ENCODE data around the gene STX1B. TPM values are rescaled to one million over a fixed set of nuclear protein-coding genes. Genes with fewer than 3 reads are reported as not detected.

STX1B gene
- total and polyA plus RNA-seq, 12 donors: 0.17 to 5.3 (median 1.6) TPM; not detected in 2

DNA sequence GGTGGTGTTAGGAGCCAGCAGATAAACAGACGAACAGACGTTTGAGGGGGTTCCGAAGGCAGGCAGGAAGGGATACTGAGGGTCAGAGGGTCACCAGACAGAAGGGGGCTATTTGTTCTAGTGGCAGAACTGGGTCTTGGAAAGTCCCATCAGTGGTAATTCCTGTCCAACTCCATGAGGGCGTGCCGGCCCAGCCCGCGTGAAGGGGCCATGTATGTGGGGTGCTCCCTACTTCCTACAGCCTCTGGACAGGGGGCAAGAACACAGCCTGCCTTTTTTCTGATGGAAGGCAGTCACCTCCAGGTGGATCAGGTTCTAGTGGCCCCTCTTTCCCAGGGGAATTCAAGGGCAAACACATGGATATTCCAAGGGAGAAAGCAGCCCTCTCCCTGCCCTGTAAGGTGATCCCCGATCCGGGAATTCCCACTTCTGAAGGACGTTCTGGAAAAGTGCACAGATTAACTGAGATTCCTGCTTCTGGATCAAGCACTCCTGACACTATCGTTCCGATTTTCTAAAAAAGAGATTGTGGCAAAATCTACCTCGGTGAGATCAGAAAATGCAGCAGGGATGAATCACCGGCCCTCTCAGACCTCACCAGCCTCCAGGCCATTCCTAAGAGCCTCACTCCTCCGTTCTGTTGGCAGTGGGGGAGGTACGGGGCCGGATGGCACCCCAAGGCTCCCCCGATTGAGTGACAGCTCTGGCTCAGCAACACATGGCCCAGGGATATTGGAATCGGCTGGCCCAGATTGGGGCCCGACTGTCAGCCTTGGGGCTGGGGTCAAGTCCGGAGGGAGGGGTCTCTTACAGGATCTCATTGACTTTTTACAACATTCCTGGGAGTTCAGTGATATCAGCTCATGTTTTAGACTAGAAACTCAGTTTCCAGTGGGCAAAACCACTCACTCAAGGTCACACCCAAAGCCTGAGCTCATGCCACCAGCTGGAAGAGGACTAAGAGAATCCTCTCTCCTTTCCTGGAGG is 12.4 kb downstream of the STX1B start:
- intact Hi-C loops (cut with DNase I): no loop called here
- 46 to 57% (median 53%) methylated on average over 10 to 21 of the region's 21 CpGs for WGBS, 4 donors
- no peaks in the 10 kb centered on the region for H3K27me3 ChIP-seq
- DNase-seq: peak in 6 of 7 donors; percentile 67 to 75 (median 69)
- H3K4me1 ChIP-seq (replicated peaks in 1 of 2): peaks cover 15 to 21% of the 10 kb centered on the region in 2 donors
- no peaks in the 10 kb centered on the region for H3K36me3 ChIP-seq (replicated peaks in 1 of 2)
- peak overlapping the region; percentile 38 to 90 (median 80) for H3K27ac ChIP-seq
- no peaks in the 10 kb centered on the region for H3K9me3 ChIP-seq (replicated peaks in 1 of 3)
- TF ChIP-seq, protein P1, sequence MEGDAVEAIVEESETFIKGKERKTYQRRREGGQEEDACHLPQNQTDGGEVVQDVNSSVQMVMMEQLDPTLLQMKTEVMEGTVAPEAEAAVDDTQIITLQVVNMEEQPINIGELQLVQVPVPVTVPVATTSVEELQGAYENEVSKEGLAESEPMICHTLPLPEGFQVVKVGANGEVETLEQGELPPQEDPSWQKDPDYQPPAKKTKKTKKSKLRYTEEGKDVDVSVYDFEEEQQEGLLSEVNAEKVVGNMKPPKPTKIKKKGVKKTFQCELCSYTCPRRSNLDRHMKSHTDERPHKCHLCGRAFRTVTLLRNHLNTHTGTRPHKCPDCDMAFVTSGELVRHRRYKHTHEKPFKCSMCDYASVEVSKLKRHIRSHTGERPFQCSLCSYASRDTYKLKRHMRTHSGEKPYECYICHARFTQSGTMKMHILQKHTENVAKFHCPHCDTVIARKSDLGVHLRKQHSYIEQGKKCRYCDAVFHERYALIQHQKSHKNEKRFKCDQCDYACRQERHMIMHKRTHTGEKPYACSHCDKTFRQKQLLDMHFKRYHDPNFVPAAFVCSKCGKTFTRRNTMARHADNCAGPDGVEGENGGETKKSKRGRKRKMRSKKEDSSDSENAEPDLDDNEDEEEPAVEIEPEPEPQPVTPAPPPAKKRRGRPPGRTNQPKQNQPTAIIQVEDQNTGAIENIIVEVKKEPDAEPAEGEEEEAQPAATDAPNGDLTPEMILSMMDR (IDR thresholded peaks at IDR 0.05): no peak
- TF ChIP-seq POLR2A (IDR thresholded peaks at IDR 0.05): peak in 1 of 2 donors; percentile 51
- H3K4me3 ChIP-seq: peak overlapping the region in 2 of 4 donors; percentile 29 to 60

DNA sequence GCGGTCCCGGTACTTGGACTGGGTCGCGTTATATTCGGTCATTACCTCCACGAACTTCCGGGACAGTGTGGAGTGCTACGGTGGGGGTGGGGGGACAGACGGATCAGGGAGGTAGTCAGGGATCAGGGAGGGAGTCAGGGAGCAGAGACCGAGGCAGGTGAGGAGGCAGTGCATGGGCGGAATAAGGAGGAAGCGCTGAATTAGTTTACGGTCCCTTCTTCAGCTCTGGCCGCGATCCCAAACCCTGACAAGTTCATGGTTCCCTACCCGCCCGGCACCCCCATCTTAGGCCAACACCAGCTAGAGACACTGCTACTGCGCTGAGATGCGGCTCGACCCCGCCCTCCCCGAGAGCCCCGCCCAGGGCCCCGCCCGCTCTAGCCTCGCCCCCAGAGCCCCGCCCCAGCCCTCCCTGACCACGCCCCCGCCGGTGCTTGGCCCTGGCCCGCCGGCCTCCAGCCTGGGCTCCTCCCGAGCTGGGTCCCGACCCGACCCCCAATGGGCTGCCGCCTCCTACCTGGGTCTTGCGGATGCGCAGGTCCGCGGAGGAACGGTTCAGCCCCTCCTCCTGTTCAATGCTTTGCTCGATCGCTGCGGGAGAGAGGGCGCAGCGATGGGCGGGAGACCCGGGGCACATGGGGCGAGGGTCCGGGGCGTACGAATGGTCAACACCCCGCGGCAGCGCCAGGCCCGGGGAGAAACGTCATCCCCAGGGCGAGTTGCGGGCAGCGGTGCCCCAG is 13.3 kb downstream of the STX1B start:
- Histone ChIP-seq H3K36me3 (replicated peaks in 1 of 2) (no peaks in the 10 kb centered on the region), H3K9me3 (replicated peaks in 1 of 3) (no peaks in the 10 kb centered on the region), H3K27ac (peak overlapping the region; percentile 38 to 90 (median 80)), H3K4me3 (peak overlapping the region in 2 of 4 donors; percentile 29 to 60), H3K27me3 (no peaks in the 10 kb centered on the region), H3K4me1 (replicated peaks in 1 of 2) (peaks cover 15 to 21% of the 10 kb centered on the region in 2 donors)
- TF ChIP-seq, protein P1 (IDR thresholded peaks at IDR 0.05): no peak
- peak; percentile 44 to 48 for TF ChIP-seq POLR2A (IDR thresholded peaks at IDR 0.05)
- peak; percentile 78 to 88 (median 84) for DNase-seq
- 6 to 12% (median 8%) methylated on average over 22 to 60 of the region's 60 CpGs for WGBS, 4 donors
- intact Hi-C loops (cut with DNase I): no loop called here

DNA sequence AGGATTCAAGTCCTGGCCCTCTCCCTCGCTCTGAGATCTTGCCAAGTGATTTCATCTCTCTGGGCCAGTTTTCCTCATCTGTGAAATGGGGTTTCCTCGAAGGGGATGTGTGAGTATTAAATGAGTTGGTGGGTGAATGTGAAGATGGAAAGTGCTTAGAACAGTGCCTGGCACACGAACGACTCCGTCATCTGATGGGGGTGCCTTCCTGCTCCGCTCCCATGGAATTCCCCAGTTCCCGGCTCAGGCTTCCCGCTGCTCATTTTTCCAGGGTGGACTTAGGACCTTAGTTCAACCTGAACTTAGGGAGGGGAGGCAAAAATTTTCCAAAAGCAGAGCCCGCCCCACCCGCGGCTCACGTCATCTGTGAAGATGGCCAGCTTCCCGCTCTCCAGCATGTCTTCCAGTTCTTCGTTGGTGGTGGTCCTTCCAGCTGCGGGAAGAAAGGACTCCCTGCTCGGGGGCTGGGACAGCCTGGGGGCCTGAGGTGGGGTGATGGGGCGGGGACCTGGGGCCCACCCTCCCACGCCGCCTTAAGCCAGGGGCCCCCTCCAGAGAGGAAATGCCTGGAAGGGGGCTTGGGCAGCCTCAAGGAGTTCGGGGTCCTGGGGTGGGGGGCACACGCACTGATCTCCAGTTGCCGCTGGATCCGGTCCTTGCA is 14.0 kb downstream of the STX1B start:
- H3K4me1 ChIP-seq (replicated peaks in 1 of 2): peaks cover 15 to 21% of the 10 kb centered on the region in 2 donors
- H3K36me3 ChIP-seq (replicated peaks in 1 of 2): no peaks in the 10 kb centered on the region
- peak overlapping the region in 2 of 4 donors; percentile 29 to 60 for H3K4me3 ChIP-seq
- DNase-seq: no peak
- H3K27ac ChIP-seq: peak overlapping the region in 1 of 5 donors; percentile 90
- no peaks in the 10 kb centered on the region for H3K27me3 ChIP-seq
- intact Hi-C loops (cut with DNase I): no loop called here
- WGBS, 4 donors: 42 to 59% (median 45%) methylated on average over 13 to 23 of the region's 23 CpGs
- H3K9me3 ChIP-seq (replicated peaks in 1 of 3): no peaks in the 10 kb centered on the region
- no peak for TF ChIP-seq POLR2A (IDR thresholded peaks at IDR 0.05)
- TF ChIP-seq, protein P1 (IDR thresholded peaks at IDR 0.05): no peak
